SK-N-SH treated with all-trans-retinoic acid at 6 μM for 48 hours (cell line): ENCODE data around the gene SOCS1.

Source experiments
- ATAC-seq: fragments of 200-7000 bp; cut with Tn5 transposase; 3 replicates; pipeline ENCODE4 v1.9.1; 2020; ENCODE audit warnings: mild to moderate bottlenecking, moderate library complexity
- ARNTL ChIP-seq: fragments of 450-650 bp; formaldehyde crosslinking; IDR thresholded peaks from 2 replicates; pipeline ENCODE4 v1.5.0; 2020; ENCODE audit warnings: low read depth, mild to moderate bottlenecking, moderate library complexity, borderline replicate concordance
- BACH2 ChIP-seq: fragments of 250-450 bp; sonication (Bioruptor Pico); IDR thresholded peaks from 2 replicates; pipeline ENCODE4 v1.9.0; 2021; ENCODE audit warnings: mild to moderate bottlenecking, borderline replicate concordance
- CSDC2 ChIP-seq: fragments of 250-450 bp; sonication (Bioruptor Pico); IDR thresholded peaks from 2 replicates; pipeline ENCODE4 v1.5.0; 2020; ENCODE audit warnings: mild to moderate bottlenecking, moderate library complexity
- GLIS3 ChIP-seq: fragments of 250-450 bp; sonication (Bioruptor Pico); IDR thresholded peaks from 2 replicates; pipeline ENCODE4 v1.5.0; 2020; ENCODE audit warnings: mild to moderate bottlenecking, moderate library complexity
- ISL1 ChIP-seq: fragments of 250-450 bp; sonication (Bioruptor Pico); IDR thresholded peaks from 2 replicates; pipeline ENCODE4 v2.1.2; 2022; ENCODE audit warnings: mild to moderate bottlenecking, moderate library complexity
- OSR1 ChIP-seq: fragments of 250-450 bp; sonication (Bioruptor Pico); IDR thresholded peaks from 2 replicates; pipeline ENCODE4 v1.8.0; 2022; ENCODE audit warnings: moderate library complexity, mild to moderate bottlenecking, inconsistent platforms
- PPARA ChIP-seq: fragments of 250-450 bp; sonication (Bioruptor Pico); IDR thresholded peaks from 2 replicates; pipeline ENCODE4 v1.5.0; 2020; ENCODE audit warnings: mild to moderate bottlenecking, borderline replicate concordance
- RARB ChIP-seq: fragments of 250-450 bp; sonication (Bioruptor Pico); IDR thresholded peaks from 2 replicates; pipeline ENCODE4 v1.8.0; 2021; ENCODE audit warnings: mild to moderate bottlenecking, moderate library complexity
- SNAI2 ChIP-seq: fragments of 250-450 bp; sonication (Bioruptor Pico); IDR thresholded peaks from 2 replicates; pipeline ENCODE4 v1.5.0; 2020; ENCODE audit warnings: mild to moderate bottlenecking, moderate library complexity
- TCF4 ChIP-seq: fragments of 250-450 bp; sonication (Bioruptor Pico); IDR thresholded peaks from 2 replicates; pipeline ENCODE4 v1.8.0; 2021; ENCODE audit warnings: mild to moderate bottlenecking, moderate library complexity, borderline replicate concordance
- ZC3H10 ChIP-seq: fragments of 250-450 bp; sonication (Bioruptor Pico); IDR thresholded peaks from 2 replicates; pipeline ENCODE4 v1.5.1; 2021; ENCODE audit warnings: mild to moderate bottlenecking, moderate library complexity
- ZFP3 ChIP-seq: fragments of 250-450 bp; sonication (Bioruptor Pico); IDR thresholded peaks from 2 replicates; pipeline ENCODE4 v1.5.0; 2020; ENCODE audit warnings: mild to moderate bottlenecking, moderate library complexity
- ZFP30 ChIP-seq: fragments of 450-650 bp; formaldehyde crosslinking; IDR thresholded peaks from 2 replicates; pipeline ENCODE4 v1.5.0; 2022; ENCODE audit warnings: mild to moderate bottlenecking, moderate library complexity
- ZNF565 ChIP-seq: fragments of 450-650 bp; formaldehyde crosslinking; conservative IDR thresholded peaks from 2 replicates; pipeline ENCODE4 v1.5.0; 2020; ENCODE audit warnings: low read depth, mild to moderate bottlenecking, moderate library complexity
- ZNF70 ChIP-seq: fragments of 450-650 bp; formaldehyde crosslinking; IDR thresholded peaks from 2 replicates; pipeline ENCODE4 v1.5.0; 2020; ENCODE audit warnings: mild to moderate bottlenecking, moderate library complexity
- ZNF8 ChIP-seq: fragments of 450-650 bp; formaldehyde crosslinking; IDR thresholded peaks from 2 replicates; pipeline ENCODE4 v1.5.0; 2020; ENCODE audit warnings: mild to moderate bottlenecking, moderate library complexity
- TF ChIP-seq, protein P1 (sequence below): fragments of 250-450 bp; sonication (Bioruptor Pico); IDR thresholded peaks from 2 replicates; pipeline ENCODE4 v1.5.0; 2020; ENCODE audit warnings: mild to moderate bottlenecking, moderate library complexity
- TF ChIP-seq, protein P2 (sequence below): fragments of 250-450 bp; sonication (Bioruptor Pico); IDR thresholded peaks from 2 replicates; pipeline ENCODE4 v1.8.0; 2021; ENCODE audit warnings: low read depth, mild to moderate bottlenecking, moderate library complexity, borderline replicate concordance
- TF ChIP-seq, protein P3 (sequence below): fragments of 250-450 bp; sonication (Bioruptor Pico); IDR thresholded peaks from 2 replicates; pipeline ENCODE4 v1.5.1; 2020; ENCODE audit warnings: low read depth, mild to moderate bottlenecking, moderate library complexity
- TF ChIP-seq, protein P4 (sequence below): fragments of 250-450 bp; sonication (Bioruptor Pico); IDR thresholded peaks from 2 replicates; pipeline ENCODE4 v1.8.0; 2020; ENCODE audit warnings: mild to moderate bottlenecking, moderate library complexity, borderline replicate concordance

SOCS1 gene

DNA sequence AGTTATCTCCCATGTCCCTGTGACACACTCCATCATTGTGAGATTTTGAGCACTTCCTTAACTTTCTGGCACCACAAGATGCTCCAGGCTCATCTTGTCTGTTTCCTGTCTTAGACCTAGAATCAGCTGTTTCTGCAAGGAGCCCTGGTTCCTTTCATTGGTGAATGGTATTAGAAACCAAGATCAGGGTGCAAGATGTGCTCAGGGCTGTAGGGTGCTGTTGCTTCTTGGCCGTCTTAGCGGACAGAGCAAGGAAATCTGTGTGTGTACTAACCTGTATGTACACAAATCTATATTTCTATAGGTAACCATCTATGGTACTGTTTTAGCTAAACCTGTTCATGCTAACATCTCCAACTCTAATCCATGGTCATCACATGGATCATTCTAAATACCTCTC, 33.2 kb upstream of the SOCS1 start:
- no peak for ATAC-seq
- TF ChIP-seq ZNF8 (CRISPR knock-in tag) (no peak), PPARA (CRISPR knock-in tag) (no peak), GLIS3 (no peak), ZNF70 (CRISPR knock-in tag) (no peak), SNAI2 (CRISPR knock-in tag) (no peak), TCF4 (CRISPR knock-in tag) (no peak), ZFP30 (no peak)
- TF ChIP-seq, protein P1, sequence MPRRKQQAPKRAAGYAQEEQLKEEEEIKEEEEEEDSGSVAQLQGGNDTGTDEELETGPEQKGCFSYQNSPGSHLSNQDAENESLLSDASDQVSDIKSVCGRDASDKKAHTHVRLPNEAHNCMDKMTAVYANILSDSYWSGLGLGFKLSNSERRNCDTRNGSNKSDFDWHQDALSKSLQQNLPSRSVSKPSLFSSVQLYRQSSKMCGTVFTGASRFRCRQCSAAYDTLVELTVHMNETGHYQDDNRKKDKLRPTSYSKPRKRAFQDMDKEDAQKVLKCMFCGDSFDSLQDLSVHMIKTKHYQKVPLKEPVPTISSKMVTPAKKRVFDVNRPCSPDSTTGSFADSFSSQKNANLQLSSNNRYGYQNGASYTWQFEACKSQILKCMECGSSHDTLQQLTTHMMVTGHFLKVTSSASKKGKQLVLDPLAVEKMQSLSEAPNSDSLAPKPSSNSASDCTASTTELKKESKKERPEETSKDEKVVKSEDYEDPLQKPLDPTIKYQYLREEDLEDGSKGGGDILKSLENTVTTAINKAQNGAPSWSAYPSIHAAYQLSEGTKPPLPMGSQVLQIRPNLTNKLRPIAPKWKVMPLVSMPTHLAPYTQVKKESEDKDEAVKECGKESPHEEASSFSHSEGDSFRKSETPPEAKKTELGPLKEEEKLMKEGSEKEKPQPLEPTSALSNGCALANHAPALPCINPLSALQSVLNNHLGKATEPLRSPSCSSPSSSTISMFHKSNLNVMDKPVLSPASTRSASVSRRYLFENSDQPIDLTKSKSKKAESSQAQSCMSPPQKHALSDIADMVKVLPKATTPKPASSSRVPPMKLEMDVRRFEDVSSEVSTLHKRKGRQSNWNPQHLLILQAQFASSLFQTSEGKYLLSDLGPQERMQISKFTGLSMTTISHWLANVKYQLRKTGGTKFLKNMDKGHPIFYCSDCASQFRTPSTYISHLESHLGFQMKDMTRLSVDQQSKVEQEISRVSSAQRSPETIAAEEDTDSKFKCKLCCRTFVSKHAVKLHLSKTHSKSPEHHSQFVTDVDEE (CRISPR knock-in tag) = no peak
- TF ChIP-seq, protein P2, sequence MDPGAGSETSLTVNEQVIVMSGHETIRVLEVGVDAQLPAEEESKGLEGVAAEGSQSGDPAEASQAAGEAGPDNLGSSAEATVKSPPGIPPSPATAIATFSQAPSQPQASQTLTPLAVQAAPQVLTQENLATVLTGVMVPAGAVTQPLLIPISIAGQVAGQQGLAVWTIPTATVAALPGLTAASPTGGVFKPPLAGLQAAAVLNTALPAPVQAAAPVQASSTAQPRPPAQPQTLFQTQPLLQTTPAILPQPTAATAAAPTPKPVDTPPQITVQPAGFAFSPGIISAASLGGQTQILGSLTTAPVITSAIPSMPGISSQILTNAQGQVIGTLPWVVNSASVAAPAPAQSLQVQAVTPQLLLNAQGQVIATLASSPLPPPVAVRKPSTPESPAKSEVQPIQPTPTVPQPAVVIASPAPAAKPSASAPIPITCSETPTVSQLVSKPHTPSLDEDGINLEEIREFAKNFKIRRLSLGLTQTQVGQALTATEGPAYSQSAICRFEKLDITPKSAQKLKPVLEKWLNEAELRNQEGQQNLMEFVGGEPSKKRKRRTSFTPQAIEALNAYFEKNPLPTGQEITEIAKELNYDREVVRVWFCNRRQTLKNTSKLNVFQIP (CRISPR knock-in tag) = no peak

DNA sequence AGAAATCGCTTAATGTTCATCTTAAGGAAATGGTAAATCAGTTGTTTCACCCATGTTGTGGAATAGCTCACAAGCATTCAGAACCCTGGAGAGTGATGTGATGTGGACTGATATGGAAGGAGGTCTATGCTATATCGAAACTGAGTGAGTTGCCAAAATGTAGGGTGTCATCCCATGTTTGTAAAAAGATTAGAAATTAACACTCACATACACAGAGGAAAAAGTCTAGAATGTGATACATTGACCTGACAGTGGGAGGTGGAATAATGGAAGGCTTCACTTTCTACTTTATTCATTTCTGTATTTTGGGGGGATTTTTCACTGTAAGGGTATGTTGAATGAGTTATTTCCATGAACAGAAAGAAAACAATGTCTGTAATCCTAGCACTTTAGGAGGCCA, 29.8 kb upstream of the SOCS1 start:
- TF ChIP-seq ZC3H10 (CRISPR knock-in tag) (no peak), RARB (no peak), TCF4 (CRISPR knock-in tag) (no peak), ZFP3 (CRISPR knock-in tag) (no peak), ZNF8 (CRISPR knock-in tag) (no peak), ISL1 (CRISPR knock-in tag) (no peak), ARNTL (no peak)
- ATAC-seq = no peak

DNA sequence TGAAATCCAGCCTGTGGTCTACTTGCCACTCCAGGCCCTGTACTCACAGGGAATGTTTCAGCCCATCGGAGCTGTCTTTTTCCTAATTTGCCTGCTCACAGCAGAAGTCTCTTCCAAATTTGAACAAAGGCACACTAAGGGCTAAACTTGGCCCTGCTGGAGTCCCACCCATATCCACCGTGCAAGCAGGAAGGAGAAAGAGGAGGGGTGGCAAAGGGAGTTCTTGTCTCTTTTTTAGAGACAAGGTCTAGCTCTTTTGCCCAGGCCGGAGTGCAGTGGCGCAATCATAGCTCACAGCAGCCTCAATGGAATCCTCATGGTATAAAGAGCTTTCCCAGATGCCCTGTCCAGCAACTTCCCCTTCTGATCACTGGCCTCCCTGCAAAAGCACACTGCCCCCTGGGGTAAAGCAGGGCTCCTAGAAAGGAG, 27.8 kb upstream of the SOCS1 start:
- peak; percentile 70 for ATAC-seq
- TF ChIP-seq, protein P3, sequence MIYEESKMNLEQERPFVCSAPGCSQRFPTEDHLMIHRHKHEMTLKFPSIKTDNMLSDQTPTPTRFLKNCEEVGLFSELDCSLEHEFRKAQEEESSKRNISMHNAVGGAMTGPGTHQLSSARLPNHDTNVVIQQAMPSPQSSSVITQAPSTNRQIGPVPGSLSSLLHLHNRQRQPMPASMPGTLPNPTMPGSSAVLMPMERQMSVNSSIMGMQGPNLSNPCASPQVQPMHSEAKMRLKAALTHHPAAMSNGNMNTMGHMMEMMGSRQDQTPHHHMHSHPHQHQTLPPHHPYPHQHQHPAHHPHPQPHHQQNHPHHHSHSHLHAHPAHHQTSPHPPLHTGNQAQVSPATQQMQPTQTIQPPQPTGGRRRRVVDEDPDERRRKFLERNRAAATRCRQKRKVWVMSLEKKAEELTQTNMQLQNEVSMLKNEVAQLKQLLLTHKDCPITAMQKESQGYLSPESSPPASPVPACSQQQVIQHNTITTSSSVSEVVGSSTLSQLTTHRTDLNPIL (CRISPR knock-in tag) = no peak
- TF ChIP-seq, protein P1 (CRISPR knock-in tag) = no peak
- TF ChIP-seq OSR1 (CRISPR knock-in tag) (no peak), RARB (no peak), ZFP30 (no peak), ISL1 (CRISPR knock-in tag) (no peak), PPARA (CRISPR knock-in tag) (no peak), CSDC2 (CRISPR knock-in tag) (no peak), ZNF565 (CRISPR knock-in tag) (no peak), ZNF70 (CRISPR knock-in tag) (no peak), ZFP3 (CRISPR knock-in tag) (no peak), SNAI2 (CRISPR knock-in tag) (no peak), TCF4 (CRISPR knock-in tag) (no peak), BACH2 (CRISPR knock-in tag) (no peak), ZNF8 (CRISPR knock-in tag) (no peak), ZC3H10 (CRISPR knock-in tag) (no peak)
- TF ChIP-seq, protein P4, sequence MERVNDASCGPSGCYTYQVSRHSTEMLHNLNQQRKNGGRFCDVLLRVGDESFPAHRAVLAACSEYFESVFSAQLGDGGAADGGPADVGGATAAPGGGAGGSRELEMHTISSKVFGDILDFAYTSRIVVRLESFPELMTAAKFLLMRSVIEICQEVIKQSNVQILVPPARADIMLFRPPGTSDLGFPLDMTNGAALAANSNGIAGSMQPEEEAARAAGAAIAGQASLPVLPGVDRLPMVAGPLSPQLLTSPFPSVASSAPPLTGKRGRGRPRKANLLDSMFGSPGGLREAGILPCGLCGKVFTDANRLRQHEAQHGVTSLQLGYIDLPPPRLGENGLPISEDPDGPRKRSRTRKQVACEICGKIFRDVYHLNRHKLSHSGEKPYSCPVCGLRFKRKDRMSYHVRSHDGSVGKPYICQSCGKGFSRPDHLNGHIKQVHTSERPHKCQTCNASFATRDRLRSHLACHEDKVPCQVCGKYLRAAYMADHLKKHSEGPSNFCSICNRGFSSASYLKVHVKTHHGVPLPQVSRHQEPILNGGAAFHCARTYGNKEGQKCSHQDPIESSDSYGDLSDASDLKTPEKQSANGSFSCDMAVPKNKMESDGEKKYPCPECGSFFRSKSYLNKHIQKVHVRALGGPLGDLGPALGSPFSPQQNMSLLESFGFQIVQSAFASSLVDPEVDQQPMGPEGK (CRISPR knock-in tag) = no peak
- TF ChIP-seq, protein P2 (CRISPR knock-in tag) = no peak
